ENCODE data around the gene SLC16A4.

SLC16A4 gene

DNA sequence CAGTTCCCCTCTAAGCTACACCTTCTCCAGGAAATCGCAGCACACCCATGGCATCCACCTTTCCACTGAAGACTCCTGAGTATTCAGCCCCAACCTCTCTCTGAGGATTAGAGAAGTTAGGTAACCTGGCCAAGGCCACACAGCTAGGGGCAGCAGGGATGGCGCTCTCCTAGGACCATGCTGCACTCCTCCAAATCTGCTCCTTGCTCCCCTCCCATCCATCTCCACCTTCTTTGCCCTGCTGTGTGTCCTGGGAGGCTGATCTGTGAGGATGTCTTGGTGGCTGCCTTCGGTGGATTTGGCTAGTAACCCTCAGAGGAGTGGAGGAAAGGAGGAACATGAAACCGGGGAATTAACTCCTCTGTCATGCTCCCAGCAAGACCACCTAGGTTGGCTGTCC lies 40.1 kb upstream of the SLC16A4 start:
- no peak for DNase-seq (ENCODE audit: low read depth)
- no peak overlapping the region for H3K4me3 ChIP-seq (ENCODE audit: low read length)
- TF ChIP-seq, protein P1, sequence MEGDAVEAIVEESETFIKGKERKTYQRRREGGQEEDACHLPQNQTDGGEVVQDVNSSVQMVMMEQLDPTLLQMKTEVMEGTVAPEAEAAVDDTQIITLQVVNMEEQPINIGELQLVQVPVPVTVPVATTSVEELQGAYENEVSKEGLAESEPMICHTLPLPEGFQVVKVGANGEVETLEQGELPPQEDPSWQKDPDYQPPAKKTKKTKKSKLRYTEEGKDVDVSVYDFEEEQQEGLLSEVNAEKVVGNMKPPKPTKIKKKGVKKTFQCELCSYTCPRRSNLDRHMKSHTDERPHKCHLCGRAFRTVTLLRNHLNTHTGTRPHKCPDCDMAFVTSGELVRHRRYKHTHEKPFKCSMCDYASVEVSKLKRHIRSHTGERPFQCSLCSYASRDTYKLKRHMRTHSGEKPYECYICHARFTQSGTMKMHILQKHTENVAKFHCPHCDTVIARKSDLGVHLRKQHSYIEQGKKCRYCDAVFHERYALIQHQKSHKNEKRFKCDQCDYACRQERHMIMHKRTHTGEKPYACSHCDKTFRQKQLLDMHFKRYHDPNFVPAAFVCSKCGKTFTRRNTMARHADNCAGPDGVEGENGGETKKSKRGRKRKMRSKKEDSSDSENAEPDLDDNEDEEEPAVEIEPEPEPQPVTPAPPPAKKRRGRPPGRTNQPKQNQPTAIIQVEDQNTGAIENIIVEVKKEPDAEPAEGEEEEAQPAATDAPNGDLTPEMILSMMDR (conservative IDR thresholded peaks at IDR 0.05; ENCODE audit: low read depth, low read length), result no peak

DNA sequence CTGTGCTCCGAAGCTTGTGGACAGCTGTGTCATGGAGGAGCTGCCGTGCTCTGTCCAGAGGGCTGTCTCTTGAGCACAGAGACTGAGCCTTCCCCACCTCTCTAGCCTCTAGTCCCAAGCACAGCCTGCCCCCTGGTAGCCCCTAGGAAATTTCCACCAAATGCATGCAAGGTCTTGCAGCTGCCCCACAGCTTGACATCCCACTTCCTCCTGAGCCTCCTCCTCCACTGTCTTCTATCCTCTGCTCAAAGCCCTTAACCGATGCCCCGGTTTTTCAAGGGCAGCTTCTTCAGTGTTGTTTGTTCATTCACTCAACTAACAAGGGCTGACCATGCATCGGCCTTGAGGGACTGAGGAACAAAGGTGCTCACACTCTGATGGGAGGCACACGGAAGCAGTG lies 39.5 kb upstream of the SLC16A4 start:
- no peak overlapping the region for H3K4me3 ChIP-seq (ENCODE audit: low read length)
- DNase-seq (ENCODE audit: low read depth), result no peak
- TF ChIP-seq, protein P1 (conservative IDR thresholded peaks at IDR 0.05; ENCODE audit: low read depth, low read length), result no peak

DNA sequence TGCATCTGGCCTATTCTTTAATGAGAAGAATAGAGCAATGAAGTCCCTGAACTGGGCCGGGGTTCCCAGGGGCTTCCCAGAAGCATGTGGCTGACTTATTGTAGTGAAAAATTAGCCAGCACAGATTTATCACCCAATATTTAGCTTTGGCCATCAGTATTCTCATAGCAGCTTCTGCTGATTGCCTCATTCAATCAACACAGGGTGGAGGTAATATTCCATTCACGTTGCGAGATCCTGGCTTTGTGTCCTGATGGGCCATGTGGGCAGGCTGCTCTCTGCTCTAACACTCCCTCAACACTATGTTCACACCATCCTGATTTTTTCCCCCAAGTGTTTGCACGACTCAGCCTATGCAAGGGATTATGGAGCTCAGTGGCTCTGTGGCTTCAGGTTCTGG lies 38.1 kb upstream of the SLC16A4 start:
- H3K4me3 ChIP-seq (ENCODE audit: low read length), result no peak overlapping the region
- DNase-seq (ENCODE audit: low read depth), result no peak
- TF ChIP-seq, protein P1 (conservative IDR thresholded peaks at IDR 0.05; ENCODE audit: low read depth, low read length), result no peak

DNA sequence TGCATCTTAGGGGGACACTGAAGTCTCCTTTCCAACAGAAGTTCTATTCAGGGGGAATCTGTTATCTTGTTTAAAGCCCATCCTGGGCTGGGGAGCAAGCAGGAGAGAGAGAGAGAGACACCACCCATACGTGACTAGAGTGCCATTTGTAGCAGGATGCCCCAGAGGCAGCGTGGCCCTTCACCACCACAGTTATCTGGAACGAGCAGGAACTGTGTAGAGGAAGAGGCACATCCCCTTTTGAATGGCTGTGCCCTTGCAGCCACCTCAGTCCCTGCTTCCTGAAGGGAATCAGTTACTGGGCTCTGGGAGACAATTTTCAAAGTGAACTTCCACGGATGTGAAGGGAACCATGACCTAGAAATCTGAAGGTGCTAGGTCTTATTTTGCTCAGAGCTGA lies 36.0 kb upstream of the SLC16A4 start:
- DNase-seq (ENCODE audit: low read depth), result no peak
- TF ChIP-seq, protein P1 (conservative IDR thresholded peaks at IDR 0.05; ENCODE audit: low read depth, low read length), result no peak
- H3K4me3 ChIP-seq (ENCODE audit: low read length), result no peak overlapping the region

DNA sequence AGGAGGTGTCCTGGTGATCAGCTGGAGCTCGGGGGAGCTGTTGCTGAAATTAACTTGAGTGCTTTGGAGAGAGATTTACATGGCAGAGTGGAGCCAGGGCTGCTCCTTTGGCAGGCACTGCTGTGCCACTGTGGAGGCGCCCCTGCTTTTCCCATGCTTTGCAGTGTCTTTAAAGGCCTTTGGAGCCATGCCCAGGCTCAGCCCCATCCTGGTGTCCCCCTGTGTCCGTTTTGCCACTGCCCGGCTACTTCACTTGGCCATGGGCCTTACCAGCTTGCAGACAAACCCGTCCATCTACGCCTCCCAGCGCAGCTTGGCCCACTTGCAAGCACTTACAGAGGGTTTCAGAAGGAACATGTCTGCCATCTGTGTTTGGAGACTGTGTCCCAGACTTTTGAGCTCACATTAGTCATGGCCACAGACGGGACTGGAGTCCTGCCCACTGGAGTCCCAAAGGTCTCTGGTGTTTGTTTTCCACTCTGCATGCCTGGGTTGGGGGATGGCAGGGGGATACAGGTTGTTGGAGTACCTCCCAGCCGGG lies 34.9 kb upstream of the SLC16A4 start:
- no peak overlapping the region for H3K4me3 ChIP-seq (ENCODE audit: low read length)
- no peak for DNase-seq (ENCODE audit: low read depth)
- TF ChIP-seq, protein P1 (conservative IDR thresholded peaks at IDR 0.05; ENCODE audit: low read depth, low read length), result no peak

DNA sequence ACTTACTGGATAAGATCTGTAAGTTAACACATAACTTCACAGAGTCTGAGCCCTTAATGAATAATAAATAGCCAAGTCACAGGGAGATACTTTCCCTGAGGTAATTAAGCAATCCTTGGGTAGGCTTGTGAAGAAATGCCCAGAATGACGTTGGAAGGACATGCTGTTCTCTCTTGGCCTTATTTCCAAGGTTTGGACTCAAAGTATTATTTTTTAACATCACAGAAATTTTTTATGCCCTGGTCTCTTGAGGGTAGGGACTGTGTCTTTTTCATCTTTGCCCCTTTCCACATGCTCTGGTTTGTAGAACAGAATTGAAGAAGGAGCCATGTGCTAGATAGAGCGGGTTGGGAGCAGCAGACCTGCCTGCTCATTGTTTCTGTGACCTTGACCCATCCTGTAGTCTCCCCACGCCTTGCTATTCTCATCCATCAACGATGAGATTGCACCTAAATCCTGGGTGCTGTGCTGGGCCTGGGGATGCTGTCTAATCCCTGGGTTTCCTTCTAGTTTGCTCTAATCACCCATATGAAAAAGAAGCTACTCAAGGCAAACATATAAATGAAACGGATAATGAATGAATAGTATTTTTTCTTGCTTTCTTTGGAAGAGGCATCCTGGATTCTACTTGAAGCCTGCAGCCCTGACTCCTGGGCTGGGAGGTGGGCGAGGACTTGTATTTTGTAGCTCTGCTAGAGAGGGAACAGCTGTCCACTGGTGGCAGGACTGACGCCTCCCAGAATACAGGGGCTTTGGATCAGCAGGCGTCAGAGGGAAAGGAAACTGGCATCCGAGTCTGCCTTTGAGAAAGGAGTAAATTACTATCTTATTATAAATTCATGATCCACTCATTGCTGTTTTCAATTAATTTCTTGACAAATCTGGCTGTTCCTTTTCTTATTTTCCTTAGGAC lies 34.1 kb upstream of the SLC16A4 start:
- TF ChIP-seq, protein P1 (conservative IDR thresholded peaks at IDR 0.05; ENCODE audit: low read depth, low read length), result no peak
- DNase-seq (ENCODE audit: low read depth), result no peak
- H3K4me3 ChIP-seq (ENCODE audit: low read length), result no peak overlapping the region
